A673 (cell line): Measurements from ENCODE around the gene PPARG. TPM values are rescaled to one million over a fixed set of nuclear protein-coding genes. Genes with fewer than 3 reads are reported as not detected.

Source experiments
- BruUV-seq: library from RNA; stranded (reverse); fragments of 400-500 nt; replicated peaks from 2 replicates; lab custom pipeline; 2021; lab: Mats Ljungman, UMichigan
- CTCF ChIA-PET: fragments of 300-600 bp; sonication (Branson Sonifier 250); formaldehyde crosslinking; loops from one replicate; lab custom pipeline; 2022; ENCODE audit warnings: antibody characterized with exemption; lab: Charles Lee
- POLR2A ChIA-PET: fragments of 300-600 bp; sonication (Branson Sonifier 250); formaldehyde crosslinking; loops from one replicate; lab custom pipeline; 2022; ENCODE audit warnings: antibody characterized with exemption; ENCODE audit not compliant: low non-redundant PET; lab: Charles Lee
- DNase-seq: peaks from one replicate; pipeline ENCODE4 v3.0.0-alpha.2; 2015; ENCODE audit warnings: low spot score
- H3K27ac ChIP-seq: fragments of 200-600 bp; sonication (generic); 2 replicates; pipeline ENCODE4 v1.5.1; 2016; ENCODE audit warnings: mixed run types, low read depth, mild to moderate bottlenecking, mixed read lengths, antibody characterized with exemption, low read length; ENCODE audit not compliant: poor library complexity, severe bottlenecking
- H3K27me3 ChIP-seq: fragments of 200-600 bp; sonication (generic); replicated peaks from 2 replicates; pipeline ENCODE4 v1.6.1; 2017; ENCODE audit warnings: mixed run types, low read depth, mild to moderate bottlenecking, mixed read lengths, antibody characterized with exemption, low read length; ENCODE audit not compliant: insufficient read depth, poor library complexity
- H3K36me3 ChIP-seq: fragments of 200-600 bp; sonication (generic); 2 replicates; pipeline ENCODE4 v1.6.1; 2016; ENCODE audit warnings: mixed run types, mild to moderate bottlenecking, mixed read lengths, antibody characterized with exemption, low read length; ENCODE audit not compliant: insufficient read depth, poor library complexity, severe bottlenecking
- H3K4me1 ChIP-seq: fragments of 200-600 bp; sonication (generic); 2 replicates; pipeline ENCODE4 v1.6.1; 2017; ENCODE audit warnings: mixed run types, mild to moderate bottlenecking, mixed read lengths, antibody characterized with exemption, low read length; ENCODE audit not compliant: insufficient read depth, poor library complexity, severe bottlenecking
- H3K4me3 ChIP-seq: fragments of 200-600 bp; sonication (generic); 2 replicates; pipeline ENCODE4 v1.5.1; 2016; ENCODE audit warnings: low read depth, mixed run types, mild to moderate bottlenecking, mixed read lengths, low read length; ENCODE audit not compliant: poor library complexity, severe bottlenecking
- H3K9me3 ChIP-seq: fragments of 200-600 bp; sonication (generic); 2 replicates; pipeline ENCODE4 v1.6.1; 2016; ENCODE audit warnings: mixed run types, low read depth, mild to moderate bottlenecking, mixed read lengths, antibody characterized with exemption, low read length; ENCODE audit not compliant: poor library complexity, severe bottlenecking
- EZH2 ChIP-seq: fragments of 200-600 bp; sonication (generic); IDR thresholded peaks from 2 replicates; pipeline ENCODE4 v1.6.1; 2017; ENCODE audit warnings: borderline replicate concordance, low read depth, mild to moderate bottlenecking, mixed read lengths, antibody characterized with exemption, low read length; ENCODE audit not compliant: poor library complexity, severe bottlenecking
- intact Hi-C: fragments of 100-400 bp; cut with micrococcal nuclease; formaldehyde crosslinking; loops from one replicate; pipeline ENCODE4 v1.10.0; 2022; ENCODE audit not compliant: unreplicated experiment
- total RNA-seq: library from RNA; stranded (reverse); gene quantifications from 2 replicates; pipeline ENCODE4 v1.2.3, GENCODE V29; 2021
- TF ChIP-seq, protein P1 (sequence below): fragments of 300-800, 200-600 bp; sonication (generic); conservative IDR thresholded peaks from 2 replicates; pipeline ENCODE4 v1.5.1; 2017; ENCODE audit warnings: low read depth, mild to moderate bottlenecking, antibody characterized with exemption, low read length, moderate library complexity, mixed read lengths

PPARG gene
- total RNA-seq, 1 experiment from 2014 or later, result 0.62 TPM

DNA sequence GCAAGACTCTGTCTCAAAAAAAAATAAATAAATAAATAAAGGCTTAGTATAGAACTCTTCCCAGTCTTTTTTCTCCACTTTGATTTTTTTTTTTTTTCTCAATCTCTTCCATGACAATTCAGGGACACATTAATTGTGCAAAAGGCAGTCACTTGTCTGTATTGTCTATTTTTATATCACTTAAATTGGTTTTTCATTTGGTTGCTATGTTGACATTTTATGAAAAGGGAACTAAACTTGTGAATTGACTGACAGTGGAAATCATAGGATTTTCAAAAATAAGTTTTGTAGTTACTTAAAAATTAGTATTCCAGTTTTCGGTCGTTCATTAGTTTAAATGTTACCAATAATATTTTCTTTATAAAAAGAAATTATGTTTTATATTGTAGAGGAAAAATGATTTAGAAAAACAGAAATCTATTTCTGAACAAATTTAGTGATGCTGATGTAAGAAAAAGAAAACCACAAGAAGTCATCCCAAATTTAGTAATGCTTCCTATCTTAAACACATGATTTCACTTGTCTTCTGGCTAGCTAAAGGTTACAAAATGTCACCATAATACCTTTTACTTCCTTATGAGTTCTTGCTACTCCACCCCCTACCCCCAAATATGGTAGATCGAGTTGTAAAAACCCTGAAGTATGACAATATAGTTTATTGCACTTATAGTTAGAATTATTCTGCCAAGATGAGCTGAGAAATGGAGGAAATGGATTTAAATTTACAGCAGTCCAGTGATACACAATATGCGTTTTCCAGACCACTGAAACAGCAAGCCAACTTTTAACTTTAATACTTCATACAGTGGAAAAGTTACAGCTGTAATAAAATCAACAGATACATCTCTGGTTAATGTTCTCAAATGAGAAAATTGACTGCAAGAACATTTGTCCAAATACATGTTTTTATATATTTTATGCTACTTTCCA is 37.0 kb downstream of the PPARG start:
- CTCF ChIA-PET, result no interaction called here
- BruUV-seq, result no TSS peak
- no peaks in the 10 kb centered on the region for H3K9me3 ChIP-seq

DNA sequence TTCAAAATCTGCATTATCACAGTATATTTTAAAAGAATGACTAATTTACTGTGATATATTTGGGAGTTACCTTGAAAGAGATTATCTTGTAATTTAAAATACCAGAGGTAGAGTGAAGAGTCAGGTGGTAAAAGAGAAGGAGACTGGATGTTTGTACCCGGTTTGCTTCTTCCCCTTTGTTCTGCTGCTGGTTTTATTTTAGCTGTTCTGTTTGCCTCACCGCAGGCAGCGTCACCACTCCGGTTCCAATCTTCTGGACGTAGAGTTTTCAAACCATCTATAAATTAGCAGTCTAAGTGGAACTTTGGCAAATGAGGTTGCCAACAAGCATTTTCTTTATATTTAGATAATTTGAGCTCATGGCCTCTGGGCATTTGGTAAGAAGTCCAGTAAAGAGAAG is 38.2 kb downstream of the PPARG start:
- no peaks in the 10 kb centered on the region for H3K9me3 ChIP-seq
- CTCF ChIA-PET, result no interaction called here
- H3K36me3 ChIP-seq, result no peaks in the 10 kb centered on the region
- DNase-seq, result no peak
- peaks cover 28% of the 10 kb centered on the region for H3K27me3 ChIP-seq
- no peak overlapping the region for H3K27ac ChIP-seq
- POLR2A ChIA-PET, result no interaction called here
- intact Hi-C loops, result no loop called here
- TF ChIP-seq, protein P1, sequence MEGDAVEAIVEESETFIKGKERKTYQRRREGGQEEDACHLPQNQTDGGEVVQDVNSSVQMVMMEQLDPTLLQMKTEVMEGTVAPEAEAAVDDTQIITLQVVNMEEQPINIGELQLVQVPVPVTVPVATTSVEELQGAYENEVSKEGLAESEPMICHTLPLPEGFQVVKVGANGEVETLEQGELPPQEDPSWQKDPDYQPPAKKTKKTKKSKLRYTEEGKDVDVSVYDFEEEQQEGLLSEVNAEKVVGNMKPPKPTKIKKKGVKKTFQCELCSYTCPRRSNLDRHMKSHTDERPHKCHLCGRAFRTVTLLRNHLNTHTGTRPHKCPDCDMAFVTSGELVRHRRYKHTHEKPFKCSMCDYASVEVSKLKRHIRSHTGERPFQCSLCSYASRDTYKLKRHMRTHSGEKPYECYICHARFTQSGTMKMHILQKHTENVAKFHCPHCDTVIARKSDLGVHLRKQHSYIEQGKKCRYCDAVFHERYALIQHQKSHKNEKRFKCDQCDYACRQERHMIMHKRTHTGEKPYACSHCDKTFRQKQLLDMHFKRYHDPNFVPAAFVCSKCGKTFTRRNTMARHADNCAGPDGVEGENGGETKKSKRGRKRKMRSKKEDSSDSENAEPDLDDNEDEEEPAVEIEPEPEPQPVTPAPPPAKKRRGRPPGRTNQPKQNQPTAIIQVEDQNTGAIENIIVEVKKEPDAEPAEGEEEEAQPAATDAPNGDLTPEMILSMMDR, result no peak
- no peak for TF ChIP-seq EZH2
- no peak overlapping the region for H3K4me3 ChIP-seq
- no TSS peak for BruUV-seq
- H3K4me1 ChIP-seq, result no peaks in the 10 kb centered on the region

More for the DNA sequence above, 37.0 kb downstream of the PPARG start:
- TF ChIP-seq, protein P1, result no peak
- no peak for TF ChIP-seq EZH2
- intact Hi-C loops, result no loop called here
- POLR2A ChIA-PET, result no interaction called here
- Histone ChIP-seq H3K4me1 (no peaks in the 10 kb centered on the region), H3K36me3 (no peaks in the 10 kb centered on the region), H3K27ac (no peak overlapping the region), H3K27me3 (peaks cover 27% of the 10 kb centered on the region), H3K4me3 (no peak overlapping the region)
- no peak for DNase-seq

DNA sequence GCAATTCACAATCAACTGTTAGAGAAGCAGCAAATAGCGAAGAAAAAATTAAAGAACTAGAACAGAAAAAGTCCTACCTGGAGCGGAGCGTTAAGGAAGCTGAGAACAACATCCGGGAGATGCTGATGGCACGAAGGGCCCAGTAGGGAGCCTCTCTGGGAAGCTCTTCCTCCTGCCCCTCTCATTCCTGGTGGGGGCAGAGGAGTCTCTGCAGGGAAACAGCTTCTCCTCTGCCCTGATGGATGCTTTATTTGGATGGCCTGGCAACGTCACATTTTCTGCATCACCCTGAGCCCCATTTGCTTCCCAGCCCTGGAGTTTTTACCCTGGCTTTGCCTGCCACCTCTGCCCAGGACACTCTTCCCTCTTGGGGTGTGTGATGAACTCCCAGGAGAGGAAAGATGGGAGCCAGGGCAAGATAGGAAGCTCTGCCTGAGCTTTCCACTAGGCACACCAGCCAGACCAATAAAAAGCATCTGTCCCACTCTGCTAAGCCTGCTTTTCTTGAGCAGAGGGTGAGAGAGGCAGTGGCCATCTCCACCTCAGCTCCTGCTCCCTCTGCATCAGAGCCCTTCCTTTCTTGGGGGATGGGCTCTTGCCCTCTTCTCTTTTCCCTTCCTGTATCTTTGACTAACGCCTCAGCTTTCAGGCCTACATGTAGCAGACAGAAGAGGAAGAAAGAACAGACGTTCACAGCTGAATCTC is 39.4 kb downstream of the PPARG start:
- Histone ChIP-seq H3K27ac (no peak overlapping the region), H3K4me1 (no peaks in the 10 kb centered on the region), H3K36me3 (no peaks in the 10 kb centered on the region), H3K27me3 (peaks cover 20% of the 10 kb centered on the region), H3K4me3 (no peak overlapping the region), H3K9me3 (no peaks in the 10 kb centered on the region)
- intact Hi-C loops, result no loop called here
- no peak for TF ChIP-seq EZH2
- TF ChIP-seq, protein P1, result no peak
- ChIA-PET CTCF (no interaction called here), POLR2A (no interaction called here)
- no peak for DNase-seq
- BruUV-seq, result no TSS peak
